ENCODE measurements around the gene KLK7.

GRCh38 chr19:50969413-50969760, 14.3 kb downstream of the KLK7 start, which contains the start of gene KLK6:
- no peak for TF ChIP-seq CTCF (IDR thresholded peaks at IDR 0.05; ENCODE audit: borderline replicate concordance, extremely low read depth, low read length, poor library complexity, severe bottlenecking)
- no peak for TF ChIP-seq EZH2 (IDR thresholded peaks at IDR 0.05; ENCODE audit: borderline replicate concordance, low read depth, low read length, severe bottlenecking)

Data from DND-41 (cell line).